ENCODE measurements around the gene RND1.

- TF ChIP-seq POLR2A (IDR thresholded peaks at IDR 0.05; ENCODE audit: extremely low read depth, insufficient read length) (no peak), CTCF (IDR thresholded peaks at IDR 0.05; ENCODE audit: low read depth, low read length) (no peak), MYC (IDR thresholded peaks at IDR 0.05; ENCODE audit: low read depth, low read length) (no peak)
Observed at GRCh38 chr12:48859607-48860006, 6.1 kb downstream of the RND1 start.

Measured in NB4 (cell line).